GM21825 (cell line): ENCODE data around the gene RPRD1A.
"Not testable (repeated sequence)": the region's sequence is repeated elsewhere in the genome, so short reads cannot be mapped to it uniquely, and the experiment has no call there.

Experiments
- ATAC-seq: cut with Tn5 transposase; IDR thresholded peaks from one replicate; pipeline ENCODE4 v1.9.1; 2021; ENCODE audit warnings: mild to moderate bottlenecking, moderate library complexity; ENCODE audit not compliant: unreplicated experiment

The RPRD1A gene

DNA sequence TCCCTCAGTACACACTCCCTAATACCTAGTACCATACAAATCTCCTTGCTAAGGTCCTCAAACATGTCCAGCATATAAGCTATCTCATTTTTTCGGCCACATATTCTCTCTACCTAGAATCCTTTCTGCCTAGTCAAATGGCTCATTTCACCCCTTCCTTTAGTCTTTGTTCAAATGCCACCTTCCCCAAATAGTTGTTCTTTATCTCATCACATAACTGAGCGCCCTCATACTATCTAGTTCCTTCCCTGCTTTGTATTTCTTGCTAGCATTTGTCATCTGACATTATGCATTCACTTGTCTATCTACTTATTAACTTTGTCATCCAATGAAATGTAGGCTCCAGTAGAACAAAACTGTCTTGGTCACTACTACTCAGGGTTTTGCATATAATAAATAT, 35.5 kb downstream of the RPRD1A start:
- no peak for ATAC-seq

DNA sequence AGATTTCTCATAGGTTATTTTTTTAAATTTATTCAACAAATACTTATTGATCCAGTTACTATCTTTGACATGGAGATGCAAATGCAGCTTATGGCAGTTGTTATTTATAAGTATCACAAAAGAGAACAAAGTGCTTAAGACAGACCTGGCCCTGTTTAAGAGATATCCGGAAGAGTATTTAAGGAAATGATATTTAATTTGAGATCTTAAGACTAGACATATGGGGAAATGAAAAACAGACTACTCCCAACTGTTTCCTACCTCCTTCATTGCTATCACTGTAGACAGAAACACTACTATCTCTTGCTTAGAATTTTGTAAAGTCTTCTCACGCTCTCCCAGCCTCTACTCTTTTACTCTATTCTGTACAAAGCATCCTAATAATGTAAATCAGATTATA, 36.0 kb downstream of the RPRD1A start:
- no peak for ATAC-seq

DNA sequence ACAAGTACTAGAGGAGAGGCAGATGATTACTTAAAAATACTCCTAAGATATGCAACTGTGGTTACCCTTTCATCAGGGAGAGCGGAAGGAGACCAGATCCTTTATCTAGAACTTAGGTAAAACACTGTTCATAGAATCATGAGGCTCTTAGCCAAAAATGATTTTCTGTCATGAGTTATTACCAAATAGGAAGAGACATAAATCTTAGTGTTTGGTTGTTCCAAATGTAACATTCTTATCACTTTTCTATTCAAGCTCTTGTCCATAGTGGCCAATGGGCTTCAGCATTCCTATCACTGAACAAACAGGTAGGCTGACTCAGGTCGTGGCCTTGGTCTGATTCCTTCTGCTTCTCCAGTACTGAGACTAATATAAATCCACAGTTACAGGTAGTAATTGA, 38.5 kb downstream of the RPRD1A start:
- ATAC-seq, result no peak

DNA sequence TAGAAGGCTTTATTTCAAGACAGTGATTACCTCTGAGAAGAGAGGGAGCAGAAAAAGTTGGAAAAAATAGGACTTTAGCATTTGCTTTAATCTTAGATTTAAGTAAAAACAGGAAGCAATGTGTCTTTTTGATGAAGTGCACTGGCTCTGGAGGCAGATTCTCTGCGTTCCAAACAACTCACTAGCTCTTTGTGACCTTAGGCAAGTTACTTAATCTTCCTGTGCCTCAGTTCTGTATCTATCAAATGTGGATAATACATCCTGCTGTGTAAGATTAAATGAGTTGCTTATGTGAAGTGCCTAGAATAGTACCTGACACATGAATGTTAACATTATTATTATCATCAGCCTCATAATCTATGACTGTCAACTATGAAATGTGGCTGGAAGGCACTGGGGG, 42.3 kb downstream of the RPRD1A start:
- ATAC-seq, result no peak

DNA sequence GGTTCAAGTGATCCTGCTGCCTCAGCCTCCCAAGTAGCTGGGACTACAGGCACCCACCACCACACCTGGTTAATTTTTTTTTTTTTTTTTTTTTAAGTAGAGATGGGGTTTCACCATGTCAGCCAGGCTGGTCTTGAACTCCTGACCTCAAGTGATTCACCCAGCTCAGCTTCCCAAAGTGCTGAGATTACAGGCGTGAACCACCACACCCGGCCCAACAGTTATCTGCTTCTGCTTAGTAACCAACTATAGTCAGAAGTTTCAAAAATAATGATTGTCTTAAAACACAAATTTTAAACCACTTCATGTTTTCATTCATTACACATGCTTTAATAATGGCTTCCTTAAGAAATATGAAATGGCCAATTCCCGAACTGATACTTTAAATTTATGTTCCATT, 43.1 kb downstream of the RPRD1A start:
- ATAC-seq, result not testable (repeated sequence)

- no peak for ATAC-seq
Measured at GRCh38 chr18:36023336-36023735, 44.0 kb downstream of the RPRD1A start.

DNA sequence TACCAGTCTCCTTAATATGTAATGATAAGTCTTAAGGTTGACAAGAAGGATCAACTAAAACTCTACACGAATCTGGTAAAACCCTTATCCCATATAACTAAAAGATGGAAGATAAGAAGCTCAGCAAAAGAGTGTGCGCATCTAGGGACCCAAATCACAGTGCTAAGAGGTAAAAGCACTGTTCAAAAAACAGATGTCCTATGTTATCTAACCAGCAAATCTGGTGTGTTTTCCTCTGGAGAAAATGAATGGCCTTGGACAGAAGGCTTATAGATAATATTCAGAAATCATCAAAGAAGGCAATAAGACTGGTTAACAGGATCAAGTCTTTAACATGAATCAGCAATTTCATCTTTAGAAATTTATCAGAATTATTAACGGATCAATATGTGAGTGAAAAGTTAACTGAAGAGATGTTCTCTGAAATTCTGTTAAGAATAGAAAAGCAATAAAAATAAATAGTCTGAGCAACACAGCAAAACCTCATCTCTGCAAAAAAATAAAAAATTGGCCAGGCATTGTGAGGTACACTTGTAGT, 47.1 kb downstream of the RPRD1A start:
- ATAC-seq, result no peak

GRCh38 chr18:36017232-36017631, 50.1 kb downstream of the RPRD1A start:
- ATAC-seq, result no peak

- ATAC-seq, result peak; percentile 97
Measured at GRCh38 chr18:36015629-36016028, 51.7 kb downstream of the RPRD1A start.

DNA sequence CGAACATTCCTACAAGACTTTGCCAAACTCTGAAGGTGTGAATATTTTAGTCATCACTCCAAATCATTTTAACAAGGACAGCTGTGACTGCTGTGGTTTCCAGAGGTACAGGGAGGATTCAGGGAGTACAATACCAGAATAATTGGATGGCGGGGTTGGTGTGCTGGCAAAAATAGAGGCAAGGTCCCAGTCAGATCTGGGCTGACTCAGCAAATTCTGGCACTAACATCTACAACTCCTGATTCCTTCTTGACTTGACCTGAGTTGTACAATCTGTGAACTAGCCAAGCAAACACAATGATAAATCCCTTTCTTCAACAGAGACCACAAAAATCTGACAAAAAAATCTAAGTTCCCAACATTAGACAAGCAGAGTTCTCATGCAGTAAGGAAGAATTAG, 54.5 kb downstream of the RPRD1A start:
- ATAC-seq, result no peak

DNA sequence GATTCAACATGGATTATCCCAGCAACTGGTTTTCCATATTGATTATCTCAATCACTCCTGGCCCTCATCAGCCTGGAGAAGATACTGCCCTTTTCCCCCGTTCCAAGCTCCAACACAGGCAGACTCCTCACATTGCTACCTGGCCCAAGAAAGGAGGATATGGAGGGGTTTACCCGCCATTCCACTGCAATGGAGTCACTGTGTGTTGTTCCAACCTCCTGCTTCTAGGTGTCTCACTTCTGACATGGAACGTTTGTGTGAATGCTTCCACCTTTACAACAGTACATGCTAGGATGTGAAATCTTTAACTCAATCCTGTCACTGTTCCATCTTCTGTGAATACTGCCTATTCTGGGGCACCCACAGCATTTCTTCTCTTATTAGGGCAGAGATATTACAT, 58.1 kb downstream of the RPRD1A start:
- no peak for ATAC-seq

DNA sequence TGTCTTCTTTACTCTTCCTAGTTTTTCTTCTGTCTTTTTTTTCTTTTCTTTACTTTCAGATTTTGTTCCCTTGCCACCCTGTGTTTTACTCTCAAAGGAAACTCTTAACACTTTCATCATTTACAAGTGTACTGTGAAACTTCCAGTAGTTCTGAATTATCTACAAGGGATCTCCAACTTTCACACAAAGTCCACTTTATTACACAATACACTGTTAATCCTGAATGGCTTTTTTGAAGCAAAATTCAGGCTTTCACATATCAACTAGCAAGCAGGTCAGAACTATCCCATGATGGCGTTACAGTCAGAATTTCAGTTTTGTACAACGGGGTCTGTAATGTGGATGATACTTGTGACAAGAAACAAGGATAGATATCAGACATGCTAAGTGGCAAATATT, 60.4 kb downstream of the RPRD1A start:
- ATAC-seq, result no peak

DNA sequence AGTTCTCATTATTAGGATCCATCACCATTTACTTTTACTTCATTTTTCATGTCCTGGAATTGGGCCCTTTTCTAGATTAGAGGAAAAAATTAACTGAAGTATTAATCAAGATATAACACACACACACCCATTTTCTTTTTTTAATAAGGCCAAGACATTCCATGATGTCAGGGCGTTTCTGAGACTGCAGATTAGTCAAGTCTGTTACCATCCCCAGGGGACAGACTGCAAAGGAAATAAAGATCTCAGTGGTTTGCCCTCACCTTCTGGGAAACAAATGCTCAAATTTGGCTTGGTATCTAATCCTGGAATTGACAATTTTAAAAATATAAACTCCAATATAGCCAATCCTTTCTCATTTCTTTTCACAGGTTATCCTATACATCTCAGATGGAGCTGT, 67.4 kb downstream of the RPRD1A start:
- ATAC-seq, result no peak

DNA sequence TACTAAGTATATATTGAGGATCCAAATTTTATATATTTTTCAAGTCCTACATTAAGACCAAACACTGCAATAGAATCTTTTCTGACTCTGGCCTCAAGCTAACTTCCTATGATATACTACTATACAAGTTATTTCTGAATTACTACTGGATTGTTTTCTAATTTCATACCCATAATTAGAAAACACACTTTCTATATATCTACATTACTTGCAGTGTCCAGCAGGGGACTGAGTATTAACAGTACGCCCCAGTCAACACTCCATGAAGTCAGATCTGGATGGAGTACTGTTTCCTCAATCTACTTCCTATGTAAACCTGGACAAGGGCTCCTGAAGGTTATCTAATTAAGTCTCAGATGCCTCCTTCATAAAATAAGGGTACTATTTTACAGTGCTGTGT, 68.4 kb downstream of the RPRD1A start:
- ATAC-seq, result no peak

DNA sequence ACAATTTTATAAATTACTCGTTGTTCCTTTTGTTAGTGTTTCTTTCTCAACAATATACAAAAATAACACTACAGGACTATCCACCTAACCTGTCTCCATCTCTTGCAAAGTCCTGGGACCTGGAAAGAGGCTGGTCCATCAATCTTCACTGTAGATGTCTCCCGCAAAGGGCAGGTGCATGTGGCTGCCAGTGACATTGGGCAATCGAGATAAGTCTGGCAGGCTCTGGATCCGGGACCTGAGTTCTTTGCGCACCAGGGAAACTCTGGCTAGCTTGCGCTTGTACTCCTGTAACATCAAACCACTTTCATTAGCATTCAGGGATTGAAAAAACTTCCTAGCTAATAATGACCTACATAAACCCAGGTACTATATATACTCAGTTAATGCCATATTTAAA, 74.3 kb downstream of the RPRD1A start:
- ATAC-seq, result no peak

GRCh38 chr18:35991696-35992095, 75.7 kb downstream of the RPRD1A start:
- ATAC-seq, result no peak

GRCh38 chr18:35983818-35984217, 83.5 kb downstream of the RPRD1A start:
- no peak for ATAC-seq

DNA sequence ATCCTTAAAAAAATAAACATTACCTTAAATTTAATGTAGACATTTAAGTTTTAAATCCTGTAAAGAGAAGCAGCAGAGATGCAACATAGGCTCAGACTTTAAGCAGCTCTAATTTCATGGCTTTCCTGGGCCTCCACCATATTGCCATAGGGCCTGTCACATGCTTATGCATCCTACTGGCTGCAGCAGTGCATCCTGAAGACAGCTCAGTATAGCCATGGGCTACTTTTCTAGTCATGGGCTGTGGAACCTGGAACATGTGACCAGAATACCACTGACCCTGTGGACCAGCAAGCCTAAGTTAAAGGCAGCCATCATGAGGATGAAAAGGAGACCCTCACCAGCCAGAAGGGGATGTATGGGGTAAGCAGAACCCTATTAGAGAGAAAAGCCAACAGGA, 84.2 kb downstream of the RPRD1A start:
- no peak for ATAC-seq

- no peak for ATAC-seq
Measured at GRCh38 chr18:35982409-35983114, 84.8 kb downstream of the RPRD1A start.

DNA sequence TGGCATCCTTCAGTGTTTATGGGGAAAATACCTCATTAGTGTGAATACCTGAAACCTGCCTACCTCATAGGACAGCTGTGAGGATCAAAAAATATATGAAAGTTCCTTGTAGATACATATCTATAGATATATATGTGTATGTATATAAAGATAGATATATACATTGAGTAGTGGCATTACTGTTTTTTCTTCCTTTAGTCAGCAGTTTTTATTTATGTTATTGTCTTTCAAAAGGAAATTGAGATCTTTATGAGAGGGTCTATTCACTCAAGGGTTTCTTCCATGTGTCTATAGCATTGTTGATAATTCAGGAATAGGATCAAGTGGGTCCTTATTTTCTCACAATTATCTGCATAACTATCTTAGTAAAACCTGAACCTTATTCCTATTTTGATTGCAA, 88.2 kb downstream of the RPRD1A start:
- ATAC-seq, result no peak

GRCh38 chr18:35974181-35974580, 93.2 kb downstream of the RPRD1A start:
- ATAC-seq, result no peak

GRCh38 chr18:35973650-35974049, 93.7 kb downstream of the RPRD1A start:
- ATAC-seq, result no peak
